PC-3 (cell line): Measurements from ENCODE around the gene LAMA2. TPM values are rescaled to one million over a fixed set of nuclear protein-coding genes. Genes with fewer than 3 reads are reported as not detected.

Experiments used
- ATAC-seq: fragments of 200-7000 bp; cut with Tn5 transposase; 2 replicates; pipeline ENCODE4 v1.9.1; 2020; ENCODE audit warnings: mild to moderate bottlenecking, moderate library complexity
- BruUV-seq: library from RNA; stranded (reverse); fragments of 400-500 nt; replicated peaks from 2 replicates; lab custom pipeline; 2021; lab: Mats Ljungman, UMichigan
- CTCF ChIA-PET: fragments of 300-600 bp; sonication (Branson Sonifier 250); formaldehyde crosslinking; loops from one replicate; lab custom pipeline; 2022; ENCODE audit warnings: antibody characterized with exemption; lab: Charles Lee
- POLR2A ChIA-PET: fragments of 300-600 bp; sonication (Branson Sonifier 250); formaldehyde crosslinking; loops from one replicate; lab custom pipeline; 2022; ENCODE audit warnings: antibody characterized with exemption; ENCODE audit not compliant: unreplicated experiment; lab: Charles Lee
- DNase-seq: peaks from one replicate; pipeline ENCODE4 v3.0.0-alpha.2; 2015
- H2AFZ ChIP-seq: fragments of 300-600 bp; sonication (generic); 2 replicates; pipeline ENCODE4 v1.6.0; 2016; ENCODE audit warnings: antibody characterized with exemption, low read length
- H3F3A ChIP-seq: fragments of 300-600 bp; sonication (generic); one replicate; pipeline ENCODE4 v1.6.0; 2017; ENCODE audit warnings: antibody characterized with exemption, low read length, control low read depth, mild to moderate bottlenecking; ENCODE audit not compliant: unreplicated experiment
- H3K27ac ChIP-seq: fragments of 300-600 bp; sonication (generic); 2 replicates; pipeline ENCODE4 v1.5.1; 2016; ENCODE audit warnings: mild to moderate bottlenecking, low read length
- H3K27me3 ChIP-seq: fragments of 300-600 bp; sonication (generic); 2 replicates; pipeline ENCODE4 v1.6.1; 2016; ENCODE audit warnings: low read length, mixed read lengths
- H3K36me3 ChIP-seq: fragments of 300-600 bp; sonication (generic); 2 replicates; pipeline ENCODE4 v1.6.1; 2016; ENCODE audit warnings: low read depth, mixed run types, low read length, mixed read lengths
- H3K4me1 ChIP-seq: fragments of 300-600 bp; sonication (generic); 2 replicates; pipeline ENCODE4 v1.5.1; 2016; ENCODE audit warnings: low read length; ENCODE audit not compliant: insufficient read depth
- H3K4me2 ChIP-seq: fragments of 300-600 bp; sonication (generic); 2 replicates; pipeline ENCODE4 v1.6.0; 2016; ENCODE audit warnings: low read length
- H3K4me3 ChIP-seq: fragments of 300-600 bp; sonication (generic); 2 replicates; pipeline ENCODE4 v1.5.1; 2016; ENCODE audit warnings: mild to moderate bottlenecking, low read length, mixed read lengths
- H3K79me2 ChIP-seq: fragments of 300-600 bp; sonication (generic); 2 replicates; pipeline ENCODE4 v1.6.1; 2017; ENCODE audit warnings: low read length, mixed read lengths
- H3K9ac ChIP-seq: fragments of 300-600 bp; sonication (generic); 2 replicates; pipeline ENCODE4 v1.6.0; 2016; ENCODE audit warnings: mild to moderate bottlenecking, low read length
- H3K9me2 ChIP-seq: fragments of 300-600 bp; sonication (generic); replicated peaks from 2 replicates; pipeline ENCODE4 v1.6.1; 2016; ENCODE audit warnings: mixed run types, low read length, mixed read lengths
- H3K9me3 ChIP-seq: fragments of 300-600 bp; sonication (generic); 2 replicates; pipeline ENCODE4 v1.6.1; 2016; ENCODE audit warnings: low read length, mixed read lengths
- H4K20me1 ChIP-seq: fragments of 300-600 bp; sonication (generic); 2 replicates; pipeline ENCODE4 v1.6.1; 2016; ENCODE audit warnings: low read length, mixed read lengths
- CTCF ChIP-seq: fragments of 300-600 bp; sonication (generic); conservative IDR thresholded peaks from 2 replicates; pipeline ENCODE4 v1.5.1; 2017; ENCODE audit warnings: antibody characterized with exemption, low read depth, mild to moderate bottlenecking, low read length
- EZH2 ChIP-seq: fragments of 300-600 bp; sonication (generic); IDR thresholded peaks from one replicate; pipeline ENCODE4 v1.6.1; 2017; ENCODE audit warnings: antibody characterized with exemption, mild to moderate bottlenecking, low read length; ENCODE audit not compliant: unreplicated experiment
- EZH2phosphoT487 ChIP-seq: fragments of 300-600 bp; sonication (generic); IDR thresholded peaks from 2 replicates; pipeline ENCODE4 v1.6.1; 2018; ENCODE audit warnings: mild to moderate bottlenecking, antibody characterized with exemption, low read length, borderline replicate concordance
- intact Hi-C: fragments of 100-400 bp; cut with micrococcal nuclease; formaldehyde crosslinking; loops from 2 replicates; pipeline ENCODE4 v1.9.0; 2023
- total RNA-seq: library from RNA; depleted of rRNA; stranded (reverse); fragments of >200 nt; gene quantifications from 2 replicates; pipeline ENCODE4 v1.2.3, GENCODE V29; 2014

The LAMA2 gene
- total RNA-seq, 1 experiment from 2014 or later = 0.22 TPM

GRCh38 chr6:129195161-129195560 lies 312.2 kb downstream of the LAMA2 start:
- H3K9me3 ChIP-seq = no peaks in the 10 kb centered on the region
- H4K20me1 ChIP-seq = no peaks in the 10 kb centered on the region
- no peaks in the 10 kb centered on the region for H3K27me3 ChIP-seq
- ATAC-seq (no peak), DNase-seq (no peak)
- BruUV-seq = no TSS peak
- H3K9me2 ChIP-seq = no peaks in the 10 kb centered on the region
- no peak for TF ChIP-seq CTCF
- no peak for TF ChIP-seq EZH2phosphoT487
- no peak for TF ChIP-seq EZH2
- H3K4me3 ChIP-seq = no peak overlapping the region
- ChIA-PET POLR2A (no interaction called here), CTCF (no interaction called here)
- H3K36me3 ChIP-seq = no peaks in the 10 kb centered on the region
- H3F3A ChIP-seq = no peaks in the 10 kb centered on the region
- no peak overlapping the region for H2AFZ ChIP-seq
- intact Hi-C loops = no loop called here
- no peak overlapping the region for H3K9ac ChIP-seq
- no peak overlapping the region for H3K27ac ChIP-seq
- H3K4me2 ChIP-seq = no peak overlapping the region
- no peaks in the 10 kb centered on the region for H3K4me1 ChIP-seq
- H3K79me2 ChIP-seq = no peaks in the 10 kb centered on the region

GRCh38 chr6:129195643-129196042 lies 312.7 kb downstream of the LAMA2 start:
- Histone ChIP-seq H3K4me3 (no peak overlapping the region), H3K27ac (no peak overlapping the region), H4K20me1 (no peaks in the 10 kb centered on the region), H3K4me2 (no peak overlapping the region), H2AFZ (no peak overlapping the region), H3K4me1 (no peaks in the 10 kb centered on the region), H3K9me2 (no peaks in the 10 kb centered on the region), H3K27me3 (no peaks in the 10 kb centered on the region), H3K36me3 (no peaks in the 10 kb centered on the region), H3K79me2 (no peaks in the 10 kb centered on the region), H3K9ac (no peak overlapping the region), H3F3A (no peaks in the 10 kb centered on the region), H3K9me3 (no peaks in the 10 kb centered on the region)
- DNase-seq (no peak), ATAC-seq (no peak)
- ChIA-PET POLR2A (no interaction called here), CTCF (no interaction called here)
- BruUV-seq = no TSS peak
- TF ChIP-seq EZH2 (no peak), EZH2phosphoT487 (no peak), CTCF (no peak)
- intact Hi-C loops = no loop called here

GRCh38 chr6:129197154-129197553 lies 314.2 kb downstream of the LAMA2 start:
- no peak for DNase-seq
- no peak for ATAC-seq
- Histone ChIP-seq H3K79me2 (no peaks in the 10 kb centered on the region), H3K27me3 (no peaks in the 10 kb centered on the region), H3K9me2 (no peaks in the 10 kb centered on the region), H2AFZ (no peak overlapping the region), H3K27ac (no peak overlapping the region), H3K9ac (no peak overlapping the region), H3F3A (no peaks in the 10 kb centered on the region), H3K36me3 (no peaks in the 10 kb centered on the region), H3K4me3 (no peak overlapping the region), H3K4me2 (no peak overlapping the region), H3K9me3 (no peaks in the 10 kb centered on the region), H4K20me1 (no peaks in the 10 kb centered on the region), H3K4me1 (no peaks in the 10 kb centered on the region)
- no TSS peak for BruUV-seq
- intact Hi-C loops = no loop called here
- POLR2A ChIA-PET = no interaction called here
- TF ChIP-seq EZH2phosphoT487 (no peak), CTCF (no peak), EZH2 (no peak)
- CTCF ChIA-PET = no interaction called here
